Measurements from ENCODE around the gene MARK1.

The MARK1 gene

DNA sequence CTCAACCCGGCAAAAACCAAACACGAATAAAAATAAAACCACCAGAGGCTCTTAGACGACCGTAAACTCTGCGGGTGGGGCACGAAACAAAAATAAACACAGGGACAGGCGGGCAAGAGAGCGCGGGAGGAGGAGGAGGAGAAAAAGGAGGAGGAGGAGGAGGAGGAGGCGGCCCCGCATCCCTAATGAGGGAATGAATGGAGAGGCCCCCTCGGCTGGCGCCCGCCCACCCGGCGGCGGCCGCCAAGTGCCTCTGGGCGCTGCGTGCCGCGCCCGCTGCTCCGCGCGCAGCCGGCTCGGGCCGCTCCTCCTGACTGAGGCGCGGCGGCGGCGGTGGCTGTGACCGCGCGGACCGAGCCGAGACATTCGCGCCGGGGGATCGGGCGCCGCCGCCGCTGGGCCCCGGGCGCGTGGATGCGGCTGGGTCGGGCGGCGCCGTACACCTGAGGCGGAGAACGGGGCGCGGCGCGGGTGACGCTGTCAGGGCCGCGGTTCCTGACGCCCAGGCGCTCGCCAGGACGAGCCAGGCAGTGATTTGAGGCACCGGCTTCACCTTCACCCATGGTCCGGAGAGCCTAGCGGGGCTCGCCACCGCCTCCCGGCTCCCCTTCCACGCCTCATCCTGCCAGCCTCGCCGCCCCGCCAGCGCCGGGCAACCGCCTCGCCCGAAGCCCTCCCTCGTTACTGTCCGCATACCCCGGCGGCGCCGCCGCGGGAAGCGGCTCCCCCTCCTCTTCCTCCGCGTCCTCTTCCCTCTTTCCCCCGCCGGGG lies at the start of gene MARK1:
Gene MARK1 (plus strand): TSS at position 229 of the 771 bp plus-strand sequence. CDS start 687 bp downstream, outside the sequence.
- DNase-seq (ENCODE audit: low spot score) = no peak

DNA sequence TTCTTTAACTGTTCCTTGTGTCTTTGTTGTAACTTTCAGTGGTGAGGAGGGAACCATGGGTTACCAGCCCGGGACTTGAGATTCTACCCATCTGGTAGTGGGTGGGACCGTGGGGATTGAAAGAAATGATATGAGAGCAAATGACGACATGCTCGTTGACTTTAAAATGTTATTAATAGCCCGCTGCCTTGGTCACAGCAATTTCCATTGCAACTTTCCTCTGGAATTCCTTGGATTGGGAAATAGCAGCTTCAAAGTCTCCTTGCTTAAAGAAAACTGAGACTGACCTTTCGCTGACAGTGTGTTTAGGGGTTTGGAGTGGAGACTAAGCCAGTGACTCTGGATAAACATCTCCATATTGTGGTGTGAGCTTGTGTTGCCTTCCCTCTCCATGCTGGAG lies 44.2 kb upstream of the MARK1 start:
- no peak for DNase-seq (ENCODE audit: low spot score)

DNA sequence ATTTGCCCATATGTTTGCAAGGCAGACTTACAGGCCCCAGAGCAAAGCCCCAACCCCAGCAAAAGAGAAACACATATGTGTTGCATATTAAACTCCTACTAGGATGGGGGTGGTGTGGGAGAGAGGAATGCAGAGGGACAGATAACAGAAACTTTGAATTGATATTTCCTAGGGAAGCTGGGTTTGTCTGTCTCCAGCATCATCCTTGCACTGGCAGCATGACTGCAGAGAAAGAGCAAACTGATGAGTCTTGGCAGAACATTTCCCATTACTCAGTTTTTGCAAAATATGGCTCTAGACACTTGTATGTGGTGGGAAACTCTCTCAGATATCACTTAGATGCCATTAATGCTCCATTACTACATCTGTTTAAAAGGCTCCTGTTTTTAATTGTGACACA lies 43.8 kb upstream of the MARK1 start:
- DNase-seq (ENCODE audit: low spot score) = no peak

DNA sequence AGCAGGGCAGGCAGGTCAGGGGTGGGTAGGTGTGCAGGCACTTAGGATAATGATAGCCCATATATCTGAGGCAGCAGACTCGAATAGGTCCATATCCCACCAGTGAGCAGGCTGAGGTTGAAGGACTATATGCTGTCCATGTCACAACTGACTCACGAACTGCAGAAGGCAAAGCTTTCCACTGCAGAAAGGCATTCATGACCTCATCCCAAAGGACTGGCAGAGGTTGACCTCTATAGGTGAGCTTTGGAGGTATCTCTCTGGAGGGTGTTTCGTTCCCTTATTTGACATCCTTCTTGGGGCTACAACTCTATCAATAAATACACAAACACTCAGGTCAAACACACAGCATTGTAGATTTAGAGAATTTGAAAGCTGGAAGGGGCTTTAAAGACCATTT lies 42.8 kb upstream of the MARK1 start:
- no peak for DNase-seq (ENCODE audit: low spot score)

DNA sequence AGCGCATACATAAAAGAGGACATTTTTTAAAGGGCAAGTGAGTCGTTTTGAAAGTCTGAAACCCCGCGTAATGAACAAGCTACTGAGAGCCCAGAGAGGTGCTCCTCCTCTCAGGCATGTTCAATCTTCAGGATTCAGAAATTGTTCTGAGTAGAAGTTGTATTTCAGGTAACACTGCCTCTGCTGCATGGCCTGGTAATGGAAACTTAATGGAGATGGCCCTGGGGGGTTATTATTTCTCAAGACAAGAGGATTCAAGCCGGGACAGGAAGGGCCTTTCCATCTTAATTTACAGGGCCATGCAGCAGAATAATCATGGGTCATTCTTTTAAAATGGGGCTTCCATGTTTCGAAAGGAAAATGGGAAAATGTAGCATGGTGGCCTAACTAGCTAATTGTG lies 42.1 kb upstream of the MARK1 start:
- DNase-seq (ENCODE audit: low spot score) = no peak

DNA sequence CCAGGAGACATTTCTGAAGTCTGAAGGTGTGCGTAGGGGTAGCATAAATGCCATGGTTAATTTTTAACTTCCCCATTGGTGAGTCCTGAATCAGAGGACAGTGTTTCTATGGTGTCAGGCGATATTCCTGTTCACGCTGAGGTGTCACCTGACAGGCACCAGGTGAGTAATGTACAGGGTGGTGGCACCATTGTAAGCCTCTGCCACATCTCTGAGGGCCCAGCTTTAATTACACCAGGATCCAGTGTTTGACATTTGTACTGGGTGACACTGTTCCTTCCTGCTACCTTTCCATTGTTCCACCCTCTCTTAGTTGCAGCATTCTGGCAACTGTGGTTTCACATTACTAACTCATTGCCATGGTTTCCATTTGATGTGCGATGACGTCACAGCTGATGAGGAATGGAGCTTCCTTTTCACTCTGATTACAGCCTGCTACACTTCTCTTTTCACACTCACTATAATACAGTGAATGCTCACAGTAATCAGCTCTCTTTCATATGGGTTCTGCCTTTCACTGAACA lies 40.6 kb upstream of the MARK1 start:
- no peak for DNase-seq (ENCODE audit: low spot score)

DNA sequence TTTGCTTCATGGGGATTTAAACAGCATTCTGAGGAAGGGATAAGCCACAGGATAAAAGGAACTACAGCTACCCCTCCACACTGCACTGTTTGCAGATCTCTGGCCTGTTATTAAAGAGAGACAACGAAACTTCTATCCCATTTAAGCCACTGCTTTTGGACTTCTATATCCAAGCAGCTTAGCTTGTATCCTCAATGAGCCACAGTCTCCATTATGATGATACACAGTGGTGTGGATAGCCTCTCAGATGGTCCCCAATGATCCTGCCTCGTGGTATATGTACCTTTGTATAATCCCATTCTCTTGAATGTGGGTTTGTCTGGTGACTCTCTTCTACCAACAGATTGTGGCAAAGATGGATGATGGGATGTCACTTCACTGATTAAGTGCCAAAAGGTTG lies 36.0 kb upstream of the MARK1 start:
- no peak for DNase-seq (ENCODE audit: low spot score)

DNA sequence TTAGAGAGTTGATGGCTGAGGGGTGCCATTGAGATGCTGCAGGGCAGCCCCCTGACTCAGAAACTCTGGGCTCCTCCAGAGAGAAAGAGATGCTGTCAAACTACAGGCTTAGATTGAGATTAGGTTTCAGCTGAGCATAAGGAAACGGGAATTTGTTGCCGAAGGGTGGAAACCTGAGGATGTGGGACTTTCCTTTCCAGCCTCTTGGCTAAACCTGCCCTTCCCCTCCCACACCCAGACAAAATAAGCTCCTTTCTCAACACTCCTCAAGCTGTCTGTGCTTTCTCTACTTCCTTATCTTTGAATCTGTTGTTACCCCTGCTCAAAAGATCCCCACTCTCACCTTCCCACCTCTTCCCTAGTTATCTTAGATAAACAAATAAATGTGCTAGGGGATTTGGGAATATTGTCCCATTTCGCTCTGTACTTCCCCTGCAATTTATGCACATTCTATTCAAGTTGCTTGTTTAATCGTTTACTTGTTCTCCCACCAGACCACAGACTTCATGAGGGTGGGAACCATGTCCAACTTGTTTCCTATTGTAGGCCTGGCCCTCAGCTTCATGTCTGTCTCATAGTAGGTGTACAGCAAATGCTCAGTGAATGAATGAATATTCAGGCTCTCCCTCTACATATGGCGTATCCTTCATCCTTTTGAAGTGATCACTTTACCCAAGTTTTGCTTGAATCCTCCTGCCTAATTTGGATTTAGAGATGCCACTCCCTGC lies 30.6 kb upstream of the MARK1 start:
- DNase-seq (ENCODE audit: low spot score) = no peak

DNA sequence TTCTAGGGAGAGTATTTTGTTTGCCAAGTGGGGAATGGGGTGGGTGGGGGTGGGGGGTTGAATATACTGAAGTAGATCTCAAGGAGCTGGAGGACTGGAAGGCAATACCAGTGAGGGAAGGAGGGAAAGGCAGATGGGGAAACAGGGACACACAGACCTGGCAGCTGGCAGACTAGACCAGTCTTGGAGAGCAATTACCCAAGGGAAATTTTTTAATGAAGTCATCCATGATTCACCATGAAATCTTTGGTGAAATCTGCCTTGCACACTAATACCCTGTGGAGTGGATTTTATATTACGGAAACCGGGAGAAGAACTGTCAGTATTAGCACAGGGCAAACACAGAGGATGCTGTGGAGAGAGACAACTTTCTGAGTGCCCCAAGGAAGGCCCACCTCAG lies 29.7 kb upstream of the MARK1 start:
- DNase-seq (ENCODE audit: low spot score) = no peak

DNA sequence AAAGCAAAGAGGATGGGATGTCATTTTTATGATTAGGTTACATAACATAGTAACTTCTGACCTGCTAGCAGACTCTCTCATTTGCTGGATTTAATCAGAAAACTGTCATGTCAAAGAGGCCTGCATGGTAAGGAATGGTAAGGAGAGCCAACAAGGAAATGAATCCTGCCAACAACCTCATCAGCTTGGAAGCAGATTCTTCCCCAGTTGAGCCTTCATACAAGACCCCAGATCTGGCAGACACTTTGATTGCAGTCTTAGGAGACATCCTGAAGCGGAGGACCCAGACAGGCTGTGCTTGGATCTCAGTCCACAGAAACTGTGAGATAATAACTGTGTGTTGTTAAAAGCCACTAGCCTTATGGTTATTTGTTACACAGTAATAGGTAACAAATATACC lies 27.6 kb upstream of the MARK1 start:
- no peak for DNase-seq (ENCODE audit: low spot score)

DNA sequence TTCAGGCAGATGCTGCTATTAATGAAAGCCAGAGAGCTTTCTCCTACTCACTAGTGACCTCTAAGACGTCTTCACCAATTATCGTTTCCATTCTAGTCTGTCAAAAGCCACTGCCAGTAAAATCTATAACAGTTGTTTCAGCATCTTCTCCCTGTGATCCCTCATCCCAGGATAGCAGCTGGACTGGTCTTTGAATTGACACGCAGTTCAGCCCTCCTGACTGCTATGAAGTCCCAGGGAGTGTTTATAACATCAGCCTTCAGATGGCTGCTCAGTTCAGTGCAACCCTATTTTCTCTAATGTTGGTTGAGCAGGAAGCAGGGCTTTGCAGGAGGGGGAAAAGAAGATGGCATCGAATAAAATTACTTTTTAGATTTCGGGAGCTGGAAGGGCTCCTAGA lies 23.6 kb upstream of the MARK1 start:
- DNase-seq (ENCODE audit: low spot score) = no peak

DNA sequence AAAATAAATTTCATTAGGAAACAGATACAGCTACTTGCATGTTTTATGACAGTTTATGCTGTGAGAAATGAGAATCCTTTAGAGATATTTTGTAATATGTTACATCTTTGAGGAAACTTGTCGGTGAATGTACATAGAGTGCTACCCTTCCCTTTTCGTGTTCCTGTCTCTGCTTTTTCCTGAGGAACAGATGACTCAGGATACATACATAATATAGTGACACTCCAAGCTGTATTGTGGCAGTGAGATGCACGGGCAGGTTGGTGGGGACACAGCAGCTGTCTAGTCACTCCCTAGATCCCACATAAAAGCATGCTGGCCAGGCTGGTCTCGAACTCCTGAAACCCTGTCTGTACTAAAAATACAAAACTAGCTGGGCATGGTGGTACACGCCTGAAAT lies 20.9 kb upstream of the MARK1 start:
- DNase-seq (ENCODE audit: low spot score) = no peak

DNA sequence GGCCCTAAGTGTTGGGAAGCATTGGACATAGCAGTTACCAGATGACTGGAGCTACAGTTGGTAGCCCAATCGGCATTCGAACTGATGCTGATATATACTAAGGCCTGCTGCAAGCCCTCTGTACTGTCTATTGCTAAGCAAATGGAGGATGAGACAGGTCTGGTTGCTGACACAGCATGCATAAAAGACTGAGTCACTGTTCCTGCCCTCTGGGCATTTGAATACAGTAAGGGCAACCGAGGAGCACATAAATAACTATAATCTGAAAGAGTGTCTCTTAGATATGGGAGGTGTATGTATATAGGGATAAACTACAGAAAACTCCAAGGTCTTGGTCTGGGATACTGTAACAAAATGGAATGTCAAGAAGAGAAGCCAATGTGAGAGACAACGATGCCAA lies 16.8 kb upstream of the MARK1 start:
- no peak for DNase-seq (ENCODE audit: low spot score)

DNA sequence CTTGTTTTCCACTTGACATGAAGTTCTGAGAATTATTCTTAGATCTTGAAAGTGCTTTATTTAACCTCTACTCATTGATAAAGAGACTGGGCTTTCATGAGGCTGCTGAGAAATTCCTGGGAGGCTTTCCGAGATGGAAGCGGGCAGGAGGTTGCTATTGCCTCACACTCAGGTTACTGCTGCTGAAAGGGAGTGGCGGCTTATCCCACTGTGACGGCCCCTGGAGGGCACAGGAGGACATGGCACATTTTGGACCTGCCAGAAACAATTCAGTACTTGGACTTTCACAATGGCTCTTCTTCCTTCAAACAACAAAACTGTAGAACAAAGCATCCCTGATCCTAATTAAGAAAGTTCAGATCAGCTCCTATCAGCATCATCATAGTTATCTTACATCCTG lies 16.2 kb upstream of the MARK1 start:
- DNase-seq (ENCODE audit: low spot score) = no peak

DNA sequence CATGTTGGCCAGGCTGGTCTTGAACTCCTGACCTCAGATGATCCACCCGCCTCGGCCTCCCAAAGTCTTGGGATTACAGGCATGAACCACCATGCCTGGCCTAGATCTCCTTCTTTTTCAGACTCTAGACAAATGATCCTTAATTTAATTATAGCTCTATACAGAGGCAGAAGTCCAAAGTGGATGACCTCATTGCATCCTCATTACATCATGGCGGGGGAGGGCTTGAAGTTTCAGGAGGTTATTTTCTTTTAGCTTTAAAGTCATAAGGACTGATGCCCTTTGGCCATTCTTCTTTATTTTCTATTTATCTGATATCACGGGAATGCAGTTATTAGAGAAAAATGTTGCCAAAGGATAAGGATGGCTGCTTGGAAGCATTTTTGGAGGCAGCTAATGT lies 14.1 kb upstream of the MARK1 start:
- no peak for DNase-seq (ENCODE audit: low spot score)

DNA sequence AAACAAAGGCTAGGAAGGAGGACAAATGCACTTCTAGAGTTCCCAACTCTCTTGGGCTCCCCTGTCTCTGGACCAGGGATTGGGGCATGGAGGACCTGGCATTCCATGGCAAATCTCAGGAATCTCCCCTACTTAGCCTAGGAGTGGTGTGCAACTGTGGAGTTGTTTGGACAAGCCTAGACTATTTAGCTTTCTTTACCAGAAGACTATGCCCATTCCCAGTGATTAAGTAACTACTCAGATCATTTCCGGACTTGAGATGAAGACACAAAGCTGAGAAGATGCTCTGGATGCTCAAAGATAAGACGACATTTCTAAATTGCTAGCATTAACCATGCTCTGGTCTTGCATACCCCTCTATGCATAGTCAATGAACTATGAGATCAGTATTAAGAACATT lies 13.7 kb upstream of the MARK1 start:
- no peak for DNase-seq (ENCODE audit: low spot score)

DNA sequence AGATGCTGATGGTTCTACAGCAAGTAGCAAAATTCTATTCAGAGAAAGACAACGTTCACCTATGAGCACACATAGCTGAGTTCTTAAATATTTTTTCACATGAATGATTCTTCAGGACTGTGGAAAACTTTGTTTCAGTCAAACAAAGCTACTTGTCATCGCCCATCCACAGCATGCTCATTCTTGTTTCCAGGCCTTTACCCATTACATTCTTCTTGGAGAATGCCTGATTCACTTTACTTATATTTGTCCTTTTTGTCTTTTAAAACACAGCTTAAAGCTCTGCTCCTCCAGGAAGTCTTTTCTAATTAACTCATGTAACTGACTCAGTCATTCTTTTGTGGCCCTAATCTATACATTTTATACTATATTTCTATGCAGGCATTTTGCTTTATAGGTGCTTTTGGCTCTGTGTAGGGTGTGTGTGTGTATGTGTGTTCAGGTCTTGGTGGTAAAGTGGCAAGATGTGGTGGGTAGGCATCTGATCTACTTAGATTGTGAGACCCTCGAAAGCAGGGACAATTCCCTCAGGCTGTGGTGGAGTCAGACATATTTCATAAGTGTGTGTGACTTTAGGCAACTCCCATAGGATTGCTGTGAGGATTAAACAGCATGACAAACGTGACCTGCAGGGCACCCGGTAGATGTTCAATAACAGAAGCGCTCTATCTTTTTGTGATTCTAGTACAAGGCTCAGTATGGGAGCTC lies 11.8 kb upstream of the MARK1 start:
- no peak for DNase-seq (ENCODE audit: low spot score)

DNA sequence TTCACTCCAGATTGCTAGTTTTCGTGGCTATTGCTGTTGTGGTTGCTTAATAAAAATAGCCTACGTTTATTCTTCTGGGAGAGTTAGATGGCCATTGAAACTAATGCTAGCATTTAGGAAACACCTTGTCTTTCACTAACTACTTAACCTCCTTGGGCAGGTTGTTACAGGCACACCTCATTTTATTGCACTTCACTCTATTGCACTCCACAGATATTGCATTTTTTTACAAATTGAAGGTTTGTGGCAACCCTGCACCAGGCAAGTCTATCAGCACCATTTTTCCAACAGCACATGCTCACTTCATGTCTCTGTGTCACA lies 11.3 kb upstream of the MARK1 start:
- DNase-seq (ENCODE audit: low spot score) = no peak

DNA sequence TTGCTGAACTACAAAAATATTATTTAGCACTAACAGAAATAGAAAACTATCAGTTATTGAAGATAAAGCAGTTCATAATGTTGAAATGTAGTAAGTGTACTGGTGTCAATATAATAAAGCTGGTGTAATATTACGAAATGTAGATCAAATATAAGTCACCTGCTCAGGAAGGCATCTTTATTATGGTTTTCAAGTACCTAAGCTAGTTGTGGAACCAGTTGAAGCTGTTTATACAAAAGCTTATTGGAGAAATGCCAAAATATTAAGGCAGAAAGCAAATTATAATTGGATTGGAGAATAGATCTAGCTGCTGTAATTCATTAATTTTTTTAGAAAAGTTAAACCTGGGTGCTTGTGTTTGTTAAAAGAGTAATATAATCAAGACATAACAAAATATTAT lies 6.2 kb upstream of the MARK1 start:
- no peak for DNase-seq (ENCODE audit: low spot score)

DNA sequence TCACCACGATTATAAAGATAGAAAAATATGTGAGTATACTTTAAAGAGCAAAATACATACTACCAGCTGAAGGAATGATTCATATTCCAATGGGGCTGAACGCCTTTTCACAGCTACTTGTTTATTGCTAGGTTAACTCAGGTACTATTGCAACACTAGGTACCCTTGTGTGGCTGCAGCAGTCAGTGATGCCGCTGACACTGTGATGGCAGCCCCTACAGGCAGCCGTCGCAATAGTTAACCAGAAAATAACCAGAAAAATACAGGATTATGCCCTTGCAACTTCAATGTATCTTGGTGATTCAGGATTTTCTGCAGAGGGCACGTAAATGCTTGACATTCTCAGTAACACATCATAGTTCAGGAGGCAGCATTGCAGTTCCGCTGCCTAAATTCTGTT lies 1.6 kb upstream of the MARK1 start:
- DNase-seq (ENCODE audit: low spot score) = no peak

DNA sequence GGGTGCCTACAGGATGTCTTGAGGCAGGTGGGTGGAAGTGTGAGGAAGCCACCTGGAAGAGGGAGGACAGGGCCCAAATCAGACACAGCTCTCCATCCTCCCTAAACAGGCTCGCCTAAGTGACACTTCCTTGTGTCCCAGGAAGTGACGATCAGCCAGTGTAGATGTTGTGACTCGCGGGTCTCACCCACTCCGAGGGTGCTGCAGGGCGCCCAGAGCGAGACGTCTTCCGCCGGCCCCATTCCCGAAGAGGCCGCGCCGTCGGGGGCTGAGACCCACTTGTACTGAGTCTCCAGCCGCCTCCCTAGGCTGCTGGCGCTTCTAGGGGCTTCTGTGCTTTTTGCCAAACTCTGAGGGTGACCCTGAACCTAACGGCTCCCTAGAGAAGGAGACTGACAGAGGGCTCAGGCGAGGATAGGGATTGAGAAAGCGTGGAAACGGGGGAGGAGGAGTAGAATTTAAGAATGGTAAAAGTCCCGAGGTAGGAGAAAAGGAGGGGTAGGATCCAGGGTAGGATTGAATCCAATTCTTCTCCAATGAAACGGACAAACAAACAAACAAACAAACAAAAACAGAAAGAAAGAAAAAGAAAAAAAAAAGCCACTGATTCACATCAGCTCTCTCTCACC lies 543 bp upstream of the MARK1 start:
- no peak for DNase-seq (ENCODE audit: low spot score)

DNA sequence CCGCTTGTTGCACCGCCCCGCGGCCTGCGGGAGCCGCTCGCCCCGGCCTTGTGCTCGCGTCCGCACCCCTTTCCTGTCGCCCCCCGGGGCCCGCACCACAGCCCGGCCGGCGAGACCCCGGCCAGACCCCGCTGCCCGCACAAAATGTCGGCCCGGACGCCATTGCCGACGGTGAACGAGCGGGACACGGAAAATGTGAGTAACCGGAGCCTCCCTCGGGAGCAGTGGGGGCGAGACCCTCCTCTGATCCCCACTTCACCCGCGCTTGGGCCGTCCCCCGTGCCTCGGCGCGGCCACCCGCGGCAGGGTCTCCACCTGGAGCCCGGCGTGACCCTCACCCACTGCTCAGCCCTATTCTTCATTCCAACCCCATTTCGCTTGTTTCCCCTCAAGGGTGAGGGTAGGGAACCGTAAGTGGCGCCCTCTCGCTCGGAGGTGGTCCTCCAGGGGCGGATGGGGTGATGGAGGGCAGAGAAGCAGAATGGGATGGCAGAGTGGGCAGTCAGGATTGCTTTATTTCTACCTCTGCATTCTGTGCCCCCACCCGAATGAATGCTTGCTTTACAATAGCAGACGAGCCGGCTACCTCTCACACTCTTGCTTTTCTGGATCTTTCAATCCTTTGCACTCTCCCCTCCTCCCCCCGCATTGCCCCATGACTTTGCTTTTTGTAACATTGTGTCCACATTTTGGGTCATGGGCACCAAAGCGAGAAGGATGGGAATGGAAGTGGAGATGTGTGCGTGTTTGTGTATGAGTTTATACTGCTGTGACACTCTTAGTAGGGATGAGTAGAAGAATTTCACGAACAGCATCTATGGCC lies 954 bp downstream of the MARK1 start:
- no peak for DNase-seq (ENCODE audit: low spot score)
